HEK293 (cell line): ENCODE results near the gene C16orf95.
A peak's percentile ranks its signal among the peaks of the same experiment; 100 is the strongest.

ENCODE experiments used
- CTCF ChIA-PET: fragments of 350-600 bp; formaldehyde crosslinking; extraction: SDS; loops from one replicate; lab custom pipeline; 2021; ENCODE audit warnings: antibody characterized with exemption; lab: Yijun Ruan, JAX
- POLR2A ChIA-PET: fragments of 300-600 bp; formaldehyde crosslinking; extraction: SDS; loops from one replicate; lab custom pipeline; 2020; ENCODE audit warnings: antibody characterized with exemption, inconsistent platforms; lab: Yijun Ruan, JAX
- H3K27ac ChIP-seq: fragments of 200-500 bp; sonication (Bioruptor generic); 2 replicates; pipeline ENCODE4 v1.5.1; 2014; ENCODE audit warnings: low read depth, low read length, control low read depth, inconsistent platforms; ENCODE audit errors: extremely low read depth
- H3K36me3 ChIP-seq, 2 experiments: fragments of 200-500 bp in 1 of 2; sonication (Bioruptor generic) in 1 of 2; 1 replicate in 1 of 2; 2 replicates in 1 of 2; pipeline ENCODE4 v1.5.1; 2014 to 2017; ENCODE audit warnings: inconsistent platforms in 2 of 2, low read length in 2 of 2; ENCODE audit not compliant: control insufficient read depth in 2 of 2, insufficient read depth in 1 of 2
- H3K4me1 ChIP-seq: fragments of 200-500 bp; sonication (Bioruptor generic); 2 replicates; pipeline ENCODE4 v1.5.1; 2014; ENCODE audit warnings: mild to moderate bottlenecking, low read length, inconsistent platforms; ENCODE audit not compliant: control insufficient read depth, insufficient read depth
- H3K4me3 ChIP-seq: 2 replicates; pipeline ENCODE4 v1.5.1; 2011; ENCODE audit warnings: low read depth, mild to moderate bottlenecking, control low read depth, low read length, moderate library complexity
- H3K9me3 ChIP-seq: fragments of 200-500 bp; sonication (Bioruptor generic); 2 replicates; pipeline ENCODE4 v1.5.1; 2014; ENCODE audit warnings: low read depth, low read length, inconsistent platforms; ENCODE audit not compliant: control insufficient read depth, insufficient read depth
- BCL11B ChIP-seq: fragments of 450-650 bp; formaldehyde crosslinking; IDR thresholded peaks from 2 replicates; pipeline ENCODE4 v1.5.1; 2016; ENCODE audit warnings: low read depth, missing biosample characterization, missing genetic modification characterization
- GLIS2 ChIP-seq: fragments of 450-650 bp; formaldehyde crosslinking; IDR thresholded peaks from 2 replicates; pipeline ENCODE4 v1.5.1; 2016; ENCODE audit warnings: missing biosample characterization, missing genetic modification characterization
- PRDM1 ChIP-seq: fragments of 450-650 bp; formaldehyde crosslinking; IDR thresholded peaks from 2 replicates; pipeline ENCODE4; 2016; ENCODE audit warnings: missing biosample characterization, missing genetic modification characterization
- SCRT1 ChIP-seq: fragments of 450-650 bp; formaldehyde crosslinking; IDR thresholded peaks from 2 replicates; pipeline ENCODE4 v1.5.1; 2016; ENCODE audit warnings: missing biosample characterization, missing genetic modification characterization, borderline replicate concordance
- SCRT2 ChIP-seq: fragments of 450-650 bp; formaldehyde crosslinking; IDR thresholded peaks from 2 replicates; pipeline ENCODE4 v1.5.1; 2016; ENCODE audit warnings: missing biosample characterization, missing genetic modification characterization
- ZFHX2 ChIP-seq: fragments of 450-650 bp; formaldehyde crosslinking; conservative IDR thresholded peaks from 2 replicates; pipeline ENCODE4 v1.5.1; 2016; ENCODE audit warnings: missing biosample characterization, missing genetic modification characterization
- ZNF121 ChIP-seq: fragments of 450-650 bp; formaldehyde crosslinking; IDR thresholded peaks from 2 replicates; pipeline ENCODE4 v1.5.1; 2016; ENCODE audit warnings: missing biosample characterization, missing genetic modification characterization
- ZNF132 ChIP-seq: fragments of 450-650 bp; formaldehyde crosslinking; IDR thresholded peaks from 2 replicates; pipeline ENCODE4 v1.5.1; 2017; ENCODE audit warnings: missing biosample characterization, missing genetic modification characterization, borderline replicate concordance
- ZNF16 ChIP-seq: fragments of 450-650 bp; formaldehyde crosslinking; IDR thresholded peaks from 2 replicates; pipeline ENCODE4 v1.5.1; 2016; ENCODE audit warnings: low read depth, missing biosample characterization, missing genetic modification characterization
- ZNF354C ChIP-seq: fragments of 450-650 bp; formaldehyde crosslinking; IDR thresholded peaks from 2 replicates; pipeline ENCODE4 v1.5.1; 2016; ENCODE audit warnings: missing biosample characterization, missing genetic modification characterization, low read depth, borderline replicate concordance
- ZNF501 ChIP-seq: fragments of 450-650 bp; formaldehyde crosslinking; IDR thresholded peaks from 2 replicates; pipeline ENCODE4 v1.5.1; 2016; ENCODE audit warnings: missing biosample characterization, missing genetic modification characterization
- ZNF837 ChIP-seq: fragments of 450-650 bp; formaldehyde crosslinking; IDR thresholded peaks from 2 replicates; pipeline ENCODE4 v1.5.1; 2016; ENCODE audit warnings: missing biosample characterization, missing genetic modification characterization
- TF ChIP-seq, protein P1 (sequence below): fragments of 450-650 bp; formaldehyde crosslinking; IDR thresholded peaks from 2 replicates; pipeline ENCODE4 v1.5.1; 2017; ENCODE audit warnings: missing biosample characterization, missing genetic modification characterization
- TF ChIP-seq, protein P2 (sequence below): fragments of 450-650 bp; formaldehyde crosslinking; IDR thresholded peaks from 2 replicates; pipeline ENCODE4; 2016; ENCODE audit warnings: missing biosample characterization, missing genetic modification characterization
- TF ChIP-seq, protein P3 (sequence below): fragments of 450-650 bp; formaldehyde crosslinking; IDR thresholded peaks from 2 replicates; pipeline ENCODE4 v1.5.0; 2017; ENCODE audit warnings: missing biosample characterization, missing genetic modification characterization, borderline replicate concordance
- TF ChIP-seq, protein P4 (sequence below): fragments of 450-650 bp; formaldehyde crosslinking; IDR thresholded peaks from 2 replicates; pipeline ENCODE4 v1.5.1; 2016; ENCODE audit warnings: missing biosample characterization, missing genetic modification characterization
- TF ChIP-seq, protein P5 (sequence below): sonication (generic); formaldehyde crosslinking; IDR thresholded peaks from 2 replicates; pipeline ENCODE4 v1.8.1; 2022; ENCODE audit warnings: mild to moderate bottlenecking, moderate library complexity, missing genetic modification reagents

C16orf95 gene

DNA sequence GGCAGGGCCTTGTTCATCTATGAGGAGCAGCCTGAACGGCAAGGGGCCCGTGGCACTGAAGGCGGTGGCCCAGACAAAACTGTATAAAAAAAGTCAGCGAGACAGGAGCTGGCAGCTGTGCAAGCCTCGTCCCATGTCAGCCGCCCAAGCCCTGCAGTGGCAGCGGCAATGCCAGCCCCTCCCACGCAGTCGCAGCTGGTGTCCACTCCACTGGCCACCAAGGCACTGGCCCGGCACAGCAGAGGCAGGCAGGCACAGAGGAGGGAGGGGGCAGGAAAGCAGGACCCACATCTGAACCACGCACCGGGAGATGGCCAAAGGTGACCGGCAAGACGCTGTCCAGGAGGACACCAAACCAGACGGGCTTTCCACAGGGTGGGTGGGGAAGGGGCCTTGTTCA, 15.9 kb upstream of the C16orf95 start:
- TF ChIP-seq, protein P1, sequence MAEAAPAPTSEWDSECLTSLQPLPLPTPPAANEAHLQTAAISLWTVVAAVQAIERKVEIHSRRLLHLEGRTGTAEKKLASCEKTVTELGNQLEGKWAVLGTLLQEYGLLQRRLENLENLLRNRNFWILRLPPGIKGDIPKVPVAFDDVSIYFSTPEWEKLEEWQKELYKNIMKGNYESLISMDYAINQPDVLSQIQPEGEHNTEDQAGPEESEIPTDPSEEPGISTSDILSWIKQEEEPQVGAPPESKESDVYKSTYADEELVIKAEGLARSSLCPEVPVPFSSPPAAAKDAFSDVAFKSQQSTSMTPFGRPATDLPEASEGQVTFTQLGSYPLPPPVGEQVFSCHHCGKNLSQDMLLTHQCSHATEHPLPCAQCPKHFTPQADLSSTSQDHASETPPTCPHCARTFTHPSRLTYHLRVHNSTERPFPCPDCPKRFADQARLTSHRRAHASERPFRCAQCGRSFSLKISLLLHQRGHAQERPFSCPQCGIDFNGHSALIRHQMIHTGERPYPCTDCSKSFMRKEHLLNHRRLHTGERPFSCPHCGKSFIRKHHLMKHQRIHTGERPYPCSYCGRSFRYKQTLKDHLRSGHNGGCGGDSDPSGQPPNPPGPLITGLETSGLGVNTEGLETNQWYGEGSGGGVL (tag by site-specific recombination): no peak
- no peak for TF ChIP-seq SCRT1 (tag by site-specific recombination)
- TF ChIP-seq ZNF837: no peak
- TF ChIP-seq, protein P2, sequence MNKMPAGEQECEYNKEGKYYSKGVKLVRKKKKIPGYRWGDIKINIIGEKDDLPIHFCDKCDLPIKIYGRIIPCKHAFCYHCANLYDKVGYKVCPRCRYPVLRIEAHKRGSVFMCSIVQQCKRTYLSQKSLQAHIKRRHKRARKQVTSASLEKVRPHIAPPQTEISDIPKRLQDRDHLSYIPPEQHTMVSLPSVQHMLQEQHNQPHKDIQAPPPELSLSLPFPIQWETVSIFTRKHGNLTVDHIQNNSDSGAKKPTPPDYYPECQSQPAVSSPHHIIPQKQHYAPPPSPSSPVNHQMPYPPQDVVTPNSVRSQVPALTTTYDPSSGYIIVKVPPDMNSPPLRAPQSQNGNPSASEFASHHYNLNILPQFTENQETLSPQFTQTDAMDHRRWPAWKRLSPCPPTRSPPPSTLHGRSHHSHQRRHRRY (tag by site-specific recombination): no peak
- TF ChIP-seq SCRT2 (tag by site-specific recombination): no peak
- TF ChIP-seq, protein P3, sequence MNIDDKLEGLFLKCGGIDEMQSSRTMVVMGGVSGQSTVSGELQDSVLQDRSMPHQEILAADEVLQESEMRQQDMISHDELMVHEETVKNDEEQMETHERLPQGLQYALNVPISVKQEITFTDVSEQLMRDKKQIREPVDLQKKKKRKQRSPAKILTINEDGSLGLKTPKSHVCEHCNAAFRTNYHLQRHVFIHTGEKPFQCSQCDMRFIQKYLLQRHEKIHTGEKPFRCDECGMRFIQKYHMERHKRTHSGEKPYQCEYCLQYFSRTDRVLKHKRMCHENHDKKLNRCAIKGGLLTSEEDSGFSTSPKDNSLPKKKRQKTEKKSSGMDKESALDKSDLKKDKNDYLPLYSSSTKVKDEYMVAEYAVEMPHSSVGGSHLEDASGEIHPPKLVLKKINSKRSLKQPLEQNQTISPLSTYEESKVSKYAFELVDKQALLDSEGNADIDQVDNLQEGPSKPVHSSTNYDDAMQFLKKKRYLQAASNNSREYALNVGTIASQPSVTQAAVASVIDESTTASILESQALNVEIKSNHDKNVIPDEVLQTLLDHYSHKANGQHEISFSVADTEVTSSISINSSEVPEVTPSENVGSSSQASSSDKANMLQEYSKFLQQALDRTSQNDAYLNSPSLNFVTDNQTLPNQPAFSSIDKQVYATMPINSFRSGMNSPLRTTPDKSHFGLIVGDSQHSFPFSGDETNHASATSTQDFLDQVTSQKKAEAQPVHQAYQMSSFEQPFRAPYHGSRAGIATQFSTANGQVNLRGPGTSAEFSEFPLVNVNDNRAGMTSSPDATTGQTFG (tag by site-specific recombination): no peak
- TF ChIP-seq ZNF354C: no peak
- TF ChIP-seq, protein P4, sequence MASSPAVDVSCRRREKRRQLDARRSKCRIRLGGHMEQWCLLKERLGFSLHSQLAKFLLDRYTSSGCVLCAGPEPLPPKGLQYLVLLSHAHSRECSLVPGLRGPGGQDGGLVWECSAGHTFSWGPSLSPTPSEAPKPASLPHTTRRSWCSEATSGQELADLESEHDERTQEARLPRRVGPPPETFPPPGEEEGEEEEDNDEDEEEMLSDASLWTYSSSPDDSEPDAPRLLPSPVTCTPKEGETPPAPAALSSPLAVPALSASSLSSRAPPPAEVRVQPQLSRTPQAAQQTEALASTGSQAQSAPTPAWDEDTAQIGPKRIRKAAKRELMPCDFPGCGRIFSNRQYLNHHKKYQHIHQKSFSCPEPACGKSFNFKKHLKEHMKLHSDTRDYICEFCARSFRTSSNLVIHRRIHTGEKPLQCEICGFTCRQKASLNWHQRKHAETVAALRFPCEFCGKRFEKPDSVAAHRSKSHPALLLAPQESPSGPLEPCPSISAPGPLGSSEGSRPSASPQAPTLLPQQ (tag by site-specific recombination): no peak
- no peak for TF ChIP-seq BCL11B (tag by site-specific recombination)
- no peak for TF ChIP-seq PRDM1 (tag by site-specific recombination)
- no peak for TF ChIP-seq ZNF132
- no peak for TF ChIP-seq ZNF16
- ChIA-PET POLR2A (no interaction called here), CTCF (no interaction called here)
- Histone ChIP-seq H3K36me3 (peaks cover 0 to 80% of the 10 kb centered on the region in 2 experiments; a peak in 1 of 3 replicates), H3K4me1 (no peaks in the 10 kb centered on the region), H3K9me3 (no peaks in the 10 kb centered on the region), H3K4me3 (no peak overlapping the region), H3K27ac (no peak overlapping the region)

DNA sequence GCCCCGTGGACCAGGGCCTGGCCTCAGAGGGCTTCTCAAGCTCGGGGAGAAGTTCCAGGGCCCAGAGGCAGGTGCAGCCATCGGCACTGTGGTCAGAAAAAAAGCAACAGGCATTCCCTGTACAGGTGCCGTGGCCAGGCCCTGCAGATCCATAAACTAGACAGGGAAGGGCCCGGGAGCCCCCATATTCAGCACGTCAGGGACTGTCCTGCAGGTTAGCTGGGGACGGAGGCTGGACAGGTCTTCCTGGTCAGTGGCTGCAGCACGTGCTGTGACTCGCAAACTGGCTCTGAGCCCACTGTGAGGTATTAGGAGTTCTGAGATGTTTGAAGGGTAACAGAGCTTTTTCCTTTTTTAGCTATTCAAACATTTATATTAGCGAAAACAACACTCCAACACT, 15.0 kb upstream of the C16orf95 start:
- Histone ChIP-seq H3K4me3 (no peak overlapping the region), H3K4me1 (no peaks in the 10 kb centered on the region), H3K9me3 (no peaks in the 10 kb centered on the region), H3K36me3 (peaks cover 0 to 86% of the 10 kb centered on the region in 2 experiments; a peak in 1 of 3 replicates), H3K27ac (no peak overlapping the region)
- TF ChIP-seq ZNF121 (tag by site-specific recombination) (no peak), ZFHX2 (tag by site-specific recombination) (no peak), ZNF132 (no peak), GLIS2 (tag by site-specific recombination) (no peak), SCRT2 (tag by site-specific recombination) (0 out of 2 replicates have a peak, but pooled peaks have one; percentile 31), ZNF501 (no peak)
- TF ChIP-seq, protein P1 (tag by site-specific recombination): no peak
- TF ChIP-seq, protein P5, sequence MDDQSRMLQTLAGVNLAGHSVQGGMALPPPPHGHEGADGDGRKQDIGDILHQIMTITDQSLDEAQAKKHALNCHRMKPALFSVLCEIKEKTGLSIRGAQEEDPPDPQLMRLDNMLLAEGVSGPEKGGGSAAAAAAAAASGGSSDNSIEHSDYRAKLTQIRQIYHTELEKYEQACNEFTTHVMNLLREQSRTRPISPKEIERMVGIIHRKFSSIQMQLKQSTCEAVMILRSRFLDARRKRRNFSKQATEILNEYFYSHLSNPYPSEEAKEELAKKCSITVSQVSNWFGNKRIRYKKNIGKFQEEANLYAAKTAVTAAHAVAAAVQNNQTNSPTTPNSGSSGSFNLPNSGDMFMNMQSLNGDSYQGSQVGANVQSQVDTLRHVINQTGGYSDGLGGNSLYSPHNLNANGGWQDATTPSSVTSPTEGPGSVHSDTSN (CRISPR knock-in tag): no peak
- POLR2A ChIA-PET: interaction anchor here (0.5 kb wide), 1 partner anchor 63 kb away, joined by 8 read pairs; no protein-coding TSS in a partner anchor
- CTCF ChIA-PET: interaction anchor here (1.0 kb wide), 1 partner anchor 10 kb away, joined by 3 read pairs; no protein-coding TSS in a partner anchor
